CD4-positive, CD25-positive, alpha-beta regulatory T cell (primary cell): ENCODE results near the gene CCNT1. TPM values are rescaled to one million over a fixed set of nuclear protein-coding genes. Genes with fewer than 3 reads are reported as not detected.
"Not testable (repeated sequence)": the region's sequence is repeated elsewhere in the genome, so short reads cannot be mapped to it uniquely, and the experiment has no call there.

Experiments
- ATAC-seq, 2 donors: fragments of 150-1000 bp; cut with Tn5 transposase; one replicate each; pipeline ENCODE4 v1.10.0; 2021; ENCODE audit warnings: low read depth in 2 of 2, moderate number of reproducible peaks in 2 of 2, moderate library complexity in 1 of 2
- DNase-seq, 3 donors: peaks; one replicate each; pipeline versions ENCODE4 v3.0.0 to v3.0.0-alpha.2; 2012 to 2022; ENCODE audit warnings: mixed read lengths in 1 of 3
- H3K27ac ChIP-seq: one replicate; pipeline ENCODE4 v1.7.0; 2013; ENCODE audit warnings: mild to moderate bottlenecking, low read length; ENCODE audit not compliant: insufficient read depth, poor library complexity, severe bottlenecking
- H3K27me3 ChIP-seq: one replicate; pipeline ENCODE4 v1.7.0; 2013; ENCODE audit warnings: low read length; ENCODE audit not compliant: control insufficient read depth, insufficient read depth
- H3K36me3 ChIP-seq: one replicate; pipeline ENCODE4 v1.7.0; 2013; ENCODE audit warnings: mild to moderate bottlenecking, low read length, moderate library complexity; ENCODE audit not compliant: control insufficient read depth, insufficient read depth
- H3K4me1 ChIP-seq: 2 replicates; pipeline ENCODE4 v1.7.0; 2013; ENCODE audit warnings: mild to moderate bottlenecking, low read length; ENCODE audit not compliant: insufficient read depth, control insufficient read depth, poor library complexity, severe bottlenecking
- H3K4me3 ChIP-seq: one replicate; pipeline ENCODE4 v1.7.0; 2013; ENCODE audit warnings: low read depth, mild to moderate bottlenecking, low read length, moderate library complexity
- H3K9me3 ChIP-seq, 2 experiments: 1 replicate in 1 of 2; 2 replicates in 1 of 2; pipeline ENCODE4 v1.7.0; 2013; ENCODE audit warnings: low read length in 2 of 2, mild to moderate bottlenecking in 1 of 2, moderate library complexity in 1 of 2; ENCODE audit not compliant: control insufficient read depth in 2 of 2
- H3K27ac Mint-ChIP-seq, 3 donors: one replicate each; pipeline ENCODE4 v1.8.0; 2020 to 2022; ENCODE audit warnings: mild to moderate bottlenecking in 3 of 3, mixed read lengths in 3 of 3, moderate library complexity in 2 of 3
- H3K27me3 Mint-ChIP-seq: one replicate; pipeline ENCODE4 v1.8.0; 2022; ENCODE audit warnings: mild to moderate bottlenecking, mixed read lengths
- H3K36me3 Mint-ChIP-seq: one replicate; pipeline ENCODE4 v1.8.0; 2020; ENCODE audit warnings: mixed read lengths
- H3K4me1 Mint-ChIP-seq, 4 donors: one replicate each; pipeline ENCODE4 v1.8.0; 2020 to 2022; ENCODE audit warnings: mixed read lengths in 4 of 4, mild to moderate bottlenecking in 1 of 4
- H3K4me3 Mint-ChIP-seq, 4 donors: one replicate each; pipeline ENCODE4 v1.8.0; 2020 to 2022; ENCODE audit warnings: mild to moderate bottlenecking in 4 of 4, mixed read lengths in 4 of 4, moderate library complexity in 3 of 4
- H3K9me3 Mint-ChIP-seq, 7 donors: one replicate each; pipeline ENCODE4 v1.8.0; 2020 to 2022; ENCODE audit warnings: mixed read lengths in 7 of 7, mild to moderate bottlenecking in 3 of 7, moderate library complexity in 2 of 7
- polyA plus RNA-seq, 4 donors: library from polyadenylated mRNA; unstranded; fragments of 300-500 nt; fragmentation: Illumina TruSeq; gene quantifications; one replicate each; pipeline ENCODE4 v1.2.3, GENCODE V29; 2021
- total RNA-seq: library from RNA; stranded (reverse); gene quantifications from one replicate; pipeline ENCODE4 v1.2.3, GENCODE V29; 2022

CCNT1 gene
- total and polyA plus RNA-seq, 5 donors from 2014 or later, result 11.4 to 117 (median 17.5) TPM

GRCh38 chr12:48671231-48671856 lies 45.2 kb downstream of the CCNT1 start:
- Histone ChIP-seq H3K4me3 (no peak overlapping the region), H3K27me3 (no peaks in the 10 kb centered on the region), H3K4me1 (peaks cover 11% of the 10 kb centered on the region), H3K27ac (no peak overlapping the region), H3K36me3 (peaks cover 83% of the 10 kb centered on the region), H3K9me3 (no peaks in the 10 kb centered on the region)
- peaks cover 24% of the 10 kb centered on the region for H3K36me3 Mint-ChIP-seq
- no peaks in the 10 kb centered on the region for H3K27me3 Mint-ChIP-seq
- no peak for ATAC-seq
- peaks cover 11 to 24% (median 23%) of the 10 kb centered on the region in 4 donors for H3K4me1 Mint-ChIP-seq
- no peak for DNase-seq
- no peak overlapping the region for H3K27ac Mint-ChIP-seq
- H3K4me3 Mint-ChIP-seq, result no peak overlapping the region
- no peaks in the 10 kb centered on the region for H3K9me3 Mint-ChIP-seq

GRCh38 chr12:48668996-48669395 lies 47.5 kb downstream of the CCNT1 start:
- no peaks in the 10 kb centered on the region for H3K27me3 ChIP-seq
- no peaks in the 10 kb centered on the region for H3K9me3 ChIP-seq
- no peak overlapping the region for H3K27ac Mint-ChIP-seq
- peaks cover 28% of the 10 kb centered on the region for H3K36me3 Mint-ChIP-seq
- ATAC-seq (no peak), DNase-seq (no peak)
- H3K4me1 Mint-ChIP-seq, result peaks cover 9 to 18% (median 12%) of the 10 kb centered on the region in 4 donors
- H3K4me3 Mint-ChIP-seq, result no peak overlapping the region
- H3K4me3 ChIP-seq, result no peak overlapping the region
- no peaks in the 10 kb centered on the region for H3K27me3 Mint-ChIP-seq
- peaks cover 89% of the 10 kb centered on the region for H3K36me3 ChIP-seq
- H3K4me1 ChIP-seq, result no peaks in the 10 kb centered on the region
- no peak overlapping the region for H3K27ac ChIP-seq
- H3K9me3 Mint-ChIP-seq, result no peaks in the 10 kb centered on the region

- no peaks in the 10 kb centered on the region for H3K9me3 Mint-ChIP-seq
- no peaks in the 10 kb centered on the region for H3K9me3 ChIP-seq
- H3K27me3 ChIP-seq, result no peaks in the 10 kb centered on the region
- ATAC-seq (no peak), DNase-seq (no peak)
- H3K27ac ChIP-seq, result no peak overlapping the region
- peaks cover 0 to 19% (median 9%) of the 10 kb centered on the region in 4 donors for H3K4me1 Mint-ChIP-seq
- H3K27ac Mint-ChIP-seq, result no peak overlapping the region
- H3K27me3 Mint-ChIP-seq, result no peaks in the 10 kb centered on the region
- H3K4me3 Mint-ChIP-seq, result no peak overlapping the region
- H3K36me3 ChIP-seq, result peaks cover 83% of the 10 kb centered on the region
- no peaks in the 10 kb centered on the region for H3K4me1 ChIP-seq
- H3K36me3 Mint-ChIP-seq, result peaks cover 32% of the 10 kb centered on the region
- H3K4me3 ChIP-seq, result no peak overlapping the region
These were observed 56.6 kb downstream of the CCNT1 start for GRCh38 chr12:48659863-48660262.

- ATAC-seq, result peak in 1 of 2 donors; percentile 22
- no peak overlapping the region for H3K4me3 Mint-ChIP-seq
- DNase-seq, result no peak
- Histone ChIP-seq H3K9me3 (no peaks in the 10 kb centered on the region), H3K27me3 (no peaks in the 10 kb centered on the region), H3K36me3 (peaks cover 69% of the 10 kb centered on the region), H3K4me3 (no peak overlapping the region), H3K27ac (no peak overlapping the region), H3K4me1 (no peaks in the 10 kb centered on the region)
- H3K27me3 Mint-ChIP-seq, result no peaks in the 10 kb centered on the region
- peak overlapping the region; percentile 52 to 85 (median 69) for H3K27ac Mint-ChIP-seq
- no peaks in the 10 kb centered on the region for H3K9me3 Mint-ChIP-seq
- H3K4me1 Mint-ChIP-seq, result peaks cover 6 to 16% (median 9%) of the 10 kb centered on the region in 4 donors
- H3K36me3 Mint-ChIP-seq, result peaks cover 36% of the 10 kb centered on the region
These were observed 64.8 kb downstream of the CCNT1 start for GRCh38 chr12:48651681-48652080.

GRCh38 chr12:48645354-48645753 lies 71.2 kb downstream of the CCNT1 start:
- H3K27ac Mint-ChIP-seq, H3K9me3 Mint-ChIP-seq, H3K4me3 Mint-ChIP-seq, H3K27ac ChIP-seq, H3K9me3 ChIP-seq, DNase-seq, ATAC-seq, H3K27me3 ChIP-seq, H3K4me3 ChIP-seq, H3K4me1 Mint-ChIP-seq, H3K27me3 Mint-ChIP-seq, H3K4me1 ChIP-seq: not testable (repeated sequence)
- H3K36me3 ChIP-seq, result peaks cover 23% of the 10 kb centered on the region
- H3K36me3 Mint-ChIP-seq, result peaks cover 21% of the 10 kb centered on the region

GRCh38 chr12:48643011-48643410 lies 73.5 kb downstream of the CCNT1 start:
- H3K27ac Mint-ChIP-seq, result no peak overlapping the region
- no peaks in the 10 kb centered on the region for H3K4me1 ChIP-seq
- peaks cover 20% of the 10 kb centered on the region for H3K36me3 Mint-ChIP-seq
- no peaks in the 10 kb centered on the region for H3K27me3 Mint-ChIP-seq
- H3K27ac ChIP-seq, result no peak overlapping the region
- H3K36me3 ChIP-seq, result peaks cover 15% of the 10 kb centered on the region
- H3K4me3 ChIP-seq, result no peak overlapping the region
- H3K27me3 ChIP-seq, result no peaks in the 10 kb centered on the region
- peaks cover 0 to 9% (median 0%) of the 10 kb centered on the region in 4 donors for H3K4me1 Mint-ChIP-seq
- peaks cover 0 to 14% (median 0%) of the 10 kb centered on the region in 7 donors for H3K9me3 Mint-ChIP-seq
- ATAC-seq (no peak), DNase-seq (no peak)
- H3K4me3 Mint-ChIP-seq, result no peak overlapping the region
- H3K9me3 ChIP-seq, result no peaks in the 10 kb centered on the region

- not testable (repeated sequence) for H3K27me3 ChIP-seq, H3K4me3 Mint-ChIP-seq, H3K4me1 ChIP-seq, H3K27ac ChIP-seq, H3K27ac Mint-ChIP-seq, DNase-seq, H3K27me3 Mint-ChIP-seq, H3K4me3 ChIP-seq, H3K9me3 ChIP-seq, H3K4me1 Mint-ChIP-seq, ATAC-seq
- peaks cover 10% of the 10 kb centered on the region for H3K36me3 ChIP-seq
- H3K36me3 Mint-ChIP-seq, result peaks cover 18% of the 10 kb centered on the region
- H3K9me3 Mint-ChIP-seq, result peaks cover 0 to 14% (median 0%) of the 10 kb centered on the region in 7 donors
These were observed 74.6 kb downstream of the CCNT1 start for GRCh38 chr12:48641752-48642555.
